Neural progenitor cell (in vitro differentiated cells): ENCODE measurements around the gene HDC.

Experiments used
- EZH2 ChIP-seq: fragments of 200-600 bp; sonication (generic); IDR thresholded peaks from 2 replicates; pipeline ENCODE4 v1.6.1; 2017; ENCODE audit warnings: antibody characterized with exemption, mild to moderate bottlenecking, moderate library complexity
- TF ChIP-seq, protein P1 (sequence below): fragments of 200-600 bp; sonication (generic); IDR thresholded peaks from 2 replicates; pipeline ENCODE4 v1.5.1; 2017; ENCODE audit warnings: antibody characterized with exemption, mild to moderate bottlenecking

DNA sequence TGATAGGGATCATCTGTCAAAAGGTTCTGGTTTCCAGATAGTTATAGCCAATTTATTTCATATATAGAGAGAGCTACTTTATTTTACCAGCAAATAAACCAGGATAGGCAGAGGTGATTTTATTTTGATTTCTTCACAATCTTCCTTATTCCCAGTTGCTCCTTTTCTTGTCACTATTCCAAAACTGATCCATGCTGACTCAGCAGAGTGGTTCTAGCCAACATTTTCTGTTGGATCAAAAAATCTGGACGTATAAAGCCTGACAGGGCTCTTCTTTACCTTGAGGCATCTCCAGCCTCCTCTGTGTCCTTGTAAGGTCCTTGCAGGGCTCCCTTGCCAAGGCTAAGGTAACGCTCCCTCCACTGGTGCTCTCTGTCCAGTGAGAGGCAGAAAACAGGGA, 15.8 kb downstream of the HDC start:
- TF ChIP-seq, protein P1, sequence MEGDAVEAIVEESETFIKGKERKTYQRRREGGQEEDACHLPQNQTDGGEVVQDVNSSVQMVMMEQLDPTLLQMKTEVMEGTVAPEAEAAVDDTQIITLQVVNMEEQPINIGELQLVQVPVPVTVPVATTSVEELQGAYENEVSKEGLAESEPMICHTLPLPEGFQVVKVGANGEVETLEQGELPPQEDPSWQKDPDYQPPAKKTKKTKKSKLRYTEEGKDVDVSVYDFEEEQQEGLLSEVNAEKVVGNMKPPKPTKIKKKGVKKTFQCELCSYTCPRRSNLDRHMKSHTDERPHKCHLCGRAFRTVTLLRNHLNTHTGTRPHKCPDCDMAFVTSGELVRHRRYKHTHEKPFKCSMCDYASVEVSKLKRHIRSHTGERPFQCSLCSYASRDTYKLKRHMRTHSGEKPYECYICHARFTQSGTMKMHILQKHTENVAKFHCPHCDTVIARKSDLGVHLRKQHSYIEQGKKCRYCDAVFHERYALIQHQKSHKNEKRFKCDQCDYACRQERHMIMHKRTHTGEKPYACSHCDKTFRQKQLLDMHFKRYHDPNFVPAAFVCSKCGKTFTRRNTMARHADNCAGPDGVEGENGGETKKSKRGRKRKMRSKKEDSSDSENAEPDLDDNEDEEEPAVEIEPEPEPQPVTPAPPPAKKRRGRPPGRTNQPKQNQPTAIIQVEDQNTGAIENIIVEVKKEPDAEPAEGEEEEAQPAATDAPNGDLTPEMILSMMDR, result no peak
- TF ChIP-seq EZH2, result no peak
